Measurements from ENCODE around the gene SIPA1. TPM values are rescaled to one million over a fixed set of nuclear protein-coding genes. Genes with fewer than 3 reads are reported as not detected.

SIPA1 gene
- total and polyA plus RNA-seq, 2 of the 13 experiments (the other 11 are each of a cell fraction or from before 2014, with no cell fraction given), result 5.8 to 7.7 TPM

GRCh38 chr11:65616575-65617001 lies 21.3 kb upstream of the SIPA1 start (continued):
- TF ChIP-seq ATAD3A (CRISPR knock-in tag; IDR thresholded peaks at IDR 0.05) (no peak), THAP11 (CRISPR knock-in tag; IDR thresholded peaks at IDR 0.05) (0 out of 2 replicates have a peak, but pooled peaks have one; percentile 30), FUBP1 (CRISPR knock-in tag; IDR thresholded peaks at IDR 0.05; ENCODE audit: borderline replicate concordance) (no peak), CENPX (CRISPR knock-in tag; IDR thresholded peaks at IDR 0.05) (no peak), ARNTL (CRISPR knock-in tag; IDR thresholded peaks at IDR 0.05) (no peak), ZNF547 (CRISPR knock-in tag; IDR thresholded peaks at IDR 0.05) (no peak), ATF2 (CRISPR knock-in tag; IDR thresholded peaks at IDR 0.05) (peak; percentile 47; the same call in 1 of the 2 replicates), GATAD1 (CRISPR knock-in tag; IDR thresholded peaks at IDR 0.05) (no peak; the same call in none of the 2 replicates), ZNF451 (CRISPR knock-in tag; IDR thresholded peaks at IDR 0.05) (no peak), ZC3H4 (CRISPR knock-in tag; IDR thresholded peaks at IDR 0.05; ENCODE audit: borderline replicate concordance) (0 out of 2 replicates have a peak, but pooled peaks have one; percentile 66), EZH2 (conservative IDR thresholded peaks at IDR 0.05; ENCODE audit: low read depth, low read length) (no peak)
